Endothelial cell of umbilical vein (primary cell): Measurements from ENCODE around the gene WNT16.

Experiments used
- CTCF ChIP-seq, 2 donors: IDR thresholded peaks; 1 replicate in 1 of 2; 2 replicates in 1 of 2; pipeline ENCODE4 v1.5.1; 2011; ENCODE audit warnings: low read length in 2 of 2, mild to moderate bottlenecking in 2 of 2, moderate library complexity in 2 of 2, control low read depth in 1 of 2, inconsistent platforms in 1 of 2, low read depth in 1 of 2; ENCODE audit not compliant: insufficient read depth in 1 of 2; ENCODE audit errors: extremely low read depth in 1 of 2
- MAX ChIP-seq: IDR thresholded peaks from 2 replicates; pipeline ENCODE4 v1.6.1; 2011; ENCODE audit not compliant: insufficient read depth, insufficient read length
- POLR2AphosphoS5 ChIP-seq: IDR thresholded peaks from 2 replicates; pipeline ENCODE4 v1.6.1; 2012; ENCODE audit warnings: low read depth, mild to moderate bottlenecking, control low read depth, low read length, moderate library complexity; ENCODE audit not compliant: insufficient read depth

DNA sequence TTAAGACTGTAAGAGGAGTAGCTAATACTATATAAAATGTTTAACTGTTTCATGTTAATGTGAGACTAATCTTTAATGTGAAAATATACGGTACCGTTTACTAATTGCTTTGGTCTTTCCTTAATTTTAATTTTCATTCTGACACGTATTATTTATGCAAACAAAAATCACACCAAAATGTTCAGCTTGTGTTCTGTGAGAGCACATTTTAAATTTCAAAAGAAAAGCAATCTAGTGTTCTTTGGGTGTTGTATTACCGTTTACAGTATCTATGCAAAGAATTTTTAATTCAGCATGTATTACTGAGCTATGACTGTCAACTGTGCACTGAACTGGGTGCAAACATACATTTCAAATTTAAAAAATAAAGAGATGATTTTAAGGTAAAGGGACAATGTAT lies 2.2 kb downstream of the WNT16 start:
- TF ChIP-seq CTCF (IDR thresholded peaks at IDR 0.05; ENCODE audit: extremely low read depth in 1 of 2, insufficient read depth in 1 of 2, low read depth in 1 of 2, low read length in 2 of 2) = no peak
- no peak for TF ChIP-seq POLR2AphosphoS5
- TF ChIP-seq MAX = no peak
